ENCODE measurements around the gene SLC35F3.

SLC35F3 gene

DNA sequence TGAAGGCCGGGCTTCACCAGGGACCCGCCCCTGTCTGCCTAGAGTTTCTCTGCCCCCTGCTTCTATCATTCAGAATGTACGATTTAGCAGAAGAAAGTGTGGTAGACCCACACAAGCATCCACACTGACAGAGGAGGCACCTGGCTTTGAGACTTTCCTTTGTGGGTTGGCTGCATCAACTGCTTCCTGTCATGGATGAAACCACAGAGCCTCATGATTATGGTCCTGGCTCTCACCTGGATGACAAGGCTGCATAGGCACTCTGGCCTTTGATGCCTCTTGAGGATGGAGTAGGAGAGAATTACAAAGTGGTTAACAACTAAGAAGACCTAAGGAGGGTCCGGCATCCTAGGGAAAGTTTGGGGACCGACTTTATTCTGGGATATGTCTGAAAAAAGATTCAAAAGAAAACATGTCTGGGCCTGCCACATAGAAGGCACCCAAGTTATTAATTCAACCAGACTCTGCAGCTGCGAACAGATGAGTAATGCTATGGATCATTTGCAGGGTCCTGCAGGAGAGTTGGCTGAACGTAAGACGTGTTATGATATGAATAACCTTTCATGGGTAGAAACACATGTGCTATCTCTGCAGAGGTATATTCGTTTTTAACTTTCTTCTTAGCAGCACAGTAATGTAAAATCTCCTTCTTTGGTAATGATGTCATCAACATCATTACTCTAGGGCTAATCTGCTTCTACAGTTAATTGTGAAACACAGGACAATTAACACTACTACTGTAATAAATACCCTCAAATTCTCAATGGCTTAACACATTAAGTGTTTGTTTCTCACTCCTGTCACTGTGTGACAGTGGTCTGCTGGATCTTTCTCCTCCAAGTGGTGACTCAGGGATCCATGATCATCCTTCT lies 136.2 kb downstream of the SLC35F3 start:
- DNase-seq (ENCODE audit: low read depth) = no peak

DNA sequence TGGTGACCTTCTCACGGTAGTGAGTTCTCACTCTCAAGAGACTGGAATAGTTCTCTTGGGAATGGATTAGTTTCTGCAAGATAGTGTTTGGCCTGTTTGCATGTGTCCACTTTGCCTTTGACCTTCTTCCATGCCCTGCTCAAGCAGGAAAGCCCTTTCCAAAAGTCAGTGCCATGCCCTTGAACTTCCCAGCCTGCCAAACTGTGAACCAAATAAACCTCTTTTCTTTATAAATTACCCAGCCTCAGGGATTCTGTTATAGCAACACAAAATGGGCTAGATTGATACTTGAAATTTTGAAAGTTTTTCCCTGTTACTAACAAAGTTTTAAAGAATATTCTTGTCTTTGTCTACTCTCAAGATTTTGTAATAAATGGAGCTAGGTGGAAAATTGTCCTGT lies 139.6 kb downstream of the SLC35F3 start:
- no peak for DNase-seq (ENCODE audit: low read depth)

DNA sequence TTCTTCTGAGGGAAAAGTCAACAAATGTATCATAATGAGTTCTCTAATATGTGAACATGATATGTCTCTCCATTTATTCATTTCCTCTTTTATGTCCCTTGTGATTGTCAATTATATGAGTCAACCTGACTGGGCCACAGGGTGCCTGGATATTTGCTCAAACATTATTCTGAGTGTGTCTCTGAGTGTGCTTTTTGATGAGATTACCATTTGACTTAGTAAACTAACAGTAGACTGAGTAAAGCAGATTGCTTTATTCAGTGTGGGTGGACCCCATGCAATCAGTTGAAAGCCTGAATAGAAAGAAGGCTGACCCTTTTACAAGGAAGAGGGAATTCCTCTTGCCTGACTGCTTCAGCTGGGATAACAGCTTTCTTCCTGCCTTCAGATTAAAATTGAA lies 142.6 kb downstream of the SLC35F3 start:
- no peak for DNase-seq (ENCODE audit: low read depth)

DNA sequence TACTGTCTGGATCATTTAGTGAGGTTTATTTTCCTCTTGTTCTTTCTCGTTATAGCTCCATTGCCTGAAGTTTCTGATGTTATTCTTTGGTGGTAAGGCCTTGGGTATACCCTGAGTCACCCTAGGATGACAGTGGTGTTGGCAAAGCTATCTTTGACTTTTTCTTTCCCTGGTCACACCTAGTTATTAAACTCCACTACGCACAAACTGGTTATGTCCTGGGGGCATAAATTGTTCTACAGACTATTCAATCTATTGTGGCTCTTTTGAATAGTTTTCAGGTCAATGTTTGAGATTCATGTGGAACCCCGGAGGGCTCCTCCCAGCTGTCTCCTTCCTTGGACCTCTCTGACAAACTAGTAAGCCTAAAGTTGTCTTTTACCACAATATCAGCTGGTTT lies 157.7 kb downstream of the SLC35F3 start:
- DNase-seq (ENCODE audit: low read depth) = no peak

DNA sequence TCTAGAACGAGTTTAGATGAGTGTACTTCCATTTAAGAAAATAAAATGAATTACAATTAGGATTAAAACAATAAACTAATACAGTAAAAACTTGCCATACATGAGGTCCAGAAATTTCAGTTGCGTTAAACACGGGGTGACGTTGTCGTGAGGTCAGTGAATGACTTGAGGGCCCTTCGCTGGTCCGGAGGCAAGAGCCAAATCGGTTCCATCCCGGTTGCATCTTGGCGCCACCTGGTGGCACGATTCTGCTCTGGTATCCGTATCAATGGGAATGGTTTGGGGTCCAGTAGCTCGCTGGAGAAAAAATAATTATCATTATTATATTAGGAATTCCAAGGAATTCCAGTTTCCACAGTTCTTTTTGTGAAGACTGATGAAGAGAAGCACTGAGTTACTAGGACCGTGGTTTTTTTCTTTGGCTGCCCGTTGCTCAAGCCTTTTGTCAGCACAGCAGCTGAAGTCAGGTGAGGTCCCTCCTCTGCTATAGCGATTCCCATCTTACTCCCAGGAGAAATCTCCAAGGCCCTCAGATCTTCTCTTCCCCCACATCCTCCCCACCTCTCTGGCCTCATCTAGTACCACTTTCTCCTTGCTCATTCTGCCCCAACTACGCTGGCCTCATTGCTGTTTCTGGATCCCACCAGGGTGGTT lies 161.4 kb downstream of the SLC35F3 start:
- peak; percentile 49 for DNase-seq (ENCODE audit: low read depth)

DNA sequence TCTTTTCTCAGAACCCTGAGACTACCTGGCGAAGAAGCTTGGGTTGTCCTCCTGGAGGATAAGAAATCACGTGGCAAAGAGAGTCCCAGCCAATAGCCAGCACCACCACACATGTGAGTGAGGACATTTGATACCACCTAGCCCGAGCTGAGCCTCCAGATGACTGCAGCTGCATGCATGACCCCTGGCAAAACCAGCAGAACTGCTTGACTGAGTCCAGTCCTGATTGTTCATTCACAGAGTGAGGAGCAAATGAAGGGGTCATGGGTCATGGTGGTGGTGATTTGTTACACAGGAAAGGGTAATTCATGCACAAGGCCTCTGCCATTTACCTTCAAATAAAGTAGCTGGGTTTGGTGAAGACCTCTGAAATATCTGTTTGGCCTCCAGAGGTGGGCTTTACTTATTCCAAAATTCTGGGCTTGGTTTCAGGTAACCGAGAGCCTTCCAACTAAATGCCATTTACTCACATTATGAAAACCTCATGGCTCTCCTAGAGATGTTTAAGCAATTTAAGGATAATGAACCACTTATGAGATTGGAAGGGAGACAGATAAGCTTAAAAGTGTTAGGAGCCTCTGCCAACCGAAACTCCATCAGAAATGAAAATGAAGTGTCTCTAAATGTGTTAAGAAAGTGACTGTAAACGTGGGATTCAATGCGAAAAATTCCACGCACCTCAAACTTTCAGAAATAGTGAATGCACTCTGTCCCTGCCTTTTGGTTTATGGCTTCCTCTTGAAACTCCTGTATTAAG lies 163.3 kb downstream of the SLC35F3 start:
- no peak for DNase-seq (ENCODE audit: low read depth)

DNA sequence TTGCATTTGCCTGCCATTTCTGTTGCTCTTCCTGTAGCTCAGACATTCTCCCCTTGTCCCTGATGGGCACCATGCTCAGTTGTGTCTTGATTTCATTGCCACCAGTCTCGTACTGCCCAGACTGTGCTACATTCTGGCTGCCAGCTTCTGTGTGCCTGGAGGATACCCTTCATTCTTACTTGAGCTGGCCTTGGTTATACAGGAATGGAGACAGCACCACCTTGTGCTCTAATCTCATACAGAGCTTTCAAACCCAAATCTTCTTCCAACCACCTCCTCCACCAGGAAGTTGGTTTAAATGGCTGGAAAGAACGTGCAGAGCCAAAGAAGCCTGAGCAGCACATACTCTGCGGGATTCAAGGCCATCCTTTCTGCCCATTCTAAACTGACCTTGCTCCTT lies 165.3 kb downstream of the SLC35F3 start:
- no peak for DNase-seq (ENCODE audit: low read depth)

DNA sequence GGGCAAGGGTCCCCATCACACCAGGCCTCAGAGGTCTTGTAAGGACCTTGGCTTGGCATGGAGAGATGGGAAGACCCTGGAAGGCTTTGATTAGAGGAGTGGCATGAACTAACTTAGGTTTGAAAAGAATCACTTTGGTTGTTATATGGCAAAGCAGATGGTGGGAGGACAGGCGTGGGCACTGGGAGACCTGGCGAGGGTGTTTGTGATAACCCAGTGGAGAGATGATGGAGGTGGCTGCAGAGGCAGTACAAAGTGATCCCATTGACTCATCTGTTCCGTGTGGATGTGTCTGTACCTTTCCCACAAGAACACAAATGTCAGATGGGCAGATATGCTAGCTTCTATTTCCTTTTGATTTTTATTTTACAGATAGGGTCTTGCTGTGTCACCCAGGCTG lies 168.3 kb downstream of the SLC35F3 start:
- no peak for DNase-seq (ENCODE audit: low read depth)

DNA sequence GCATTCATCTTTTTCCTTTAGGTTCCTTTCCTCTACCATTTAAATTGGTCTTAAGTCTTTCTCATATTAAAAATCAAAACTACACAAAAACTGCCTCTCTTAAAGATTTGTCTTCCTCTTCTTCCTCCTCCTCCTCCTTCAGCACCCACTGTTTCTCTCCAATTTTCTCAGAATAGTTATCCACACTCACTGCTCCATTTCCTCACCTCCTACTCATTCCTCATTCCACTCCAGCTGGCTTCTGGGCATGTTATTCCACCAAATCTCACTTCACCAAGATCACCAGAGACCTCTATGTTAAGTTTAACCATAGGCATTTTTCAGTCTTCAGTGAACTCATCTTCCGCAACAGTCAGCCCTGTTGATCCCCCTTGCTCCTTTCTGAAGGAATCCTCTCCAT lies 173.7 kb downstream of the SLC35F3 start:
- DNase-seq (ENCODE audit: low read depth) = no peak

DNA sequence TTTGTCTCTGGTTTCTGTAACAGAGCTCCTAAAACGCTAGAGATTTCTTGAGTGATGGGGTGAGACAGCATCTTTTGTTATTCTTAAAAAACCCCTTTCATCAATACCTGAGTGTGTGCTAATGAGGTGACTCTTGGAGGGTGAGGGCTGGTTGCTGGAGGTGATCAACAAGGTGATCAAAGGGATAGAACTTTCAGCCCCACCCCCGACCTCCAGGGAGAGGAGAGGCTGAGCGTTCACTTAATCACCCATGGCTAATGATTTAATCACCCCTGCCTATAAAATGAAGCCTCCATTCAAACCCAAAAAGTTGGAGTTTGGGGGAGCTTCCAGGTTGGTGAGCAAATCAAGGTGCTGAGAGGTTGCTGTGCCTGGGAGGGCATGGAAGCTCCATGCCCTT lies 175.4 kb downstream of the SLC35F3 start:
- DNase-seq (ENCODE audit: low read depth) = no peak

DNA sequence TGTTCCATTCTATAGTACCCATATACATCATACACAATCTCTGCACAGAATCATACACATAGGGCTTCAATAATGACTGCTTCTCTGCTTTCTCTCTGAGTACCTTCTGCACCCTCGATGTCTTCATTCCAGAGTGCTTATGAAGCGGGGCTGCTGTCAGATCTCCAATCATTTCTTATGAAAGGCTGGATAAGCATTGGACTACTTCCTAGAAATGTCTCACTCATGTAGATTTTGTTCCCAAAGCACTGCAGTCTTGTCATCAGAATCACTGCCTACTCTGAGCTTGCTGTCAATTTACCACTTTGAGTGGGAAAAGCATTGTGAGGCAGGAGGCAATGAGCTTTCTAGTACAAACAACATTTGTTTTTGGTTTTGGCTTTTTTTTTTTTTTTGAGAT lies 179.0 kb downstream of the SLC35F3 start:
- no peak for DNase-seq (ENCODE audit: low read depth)

DNA sequence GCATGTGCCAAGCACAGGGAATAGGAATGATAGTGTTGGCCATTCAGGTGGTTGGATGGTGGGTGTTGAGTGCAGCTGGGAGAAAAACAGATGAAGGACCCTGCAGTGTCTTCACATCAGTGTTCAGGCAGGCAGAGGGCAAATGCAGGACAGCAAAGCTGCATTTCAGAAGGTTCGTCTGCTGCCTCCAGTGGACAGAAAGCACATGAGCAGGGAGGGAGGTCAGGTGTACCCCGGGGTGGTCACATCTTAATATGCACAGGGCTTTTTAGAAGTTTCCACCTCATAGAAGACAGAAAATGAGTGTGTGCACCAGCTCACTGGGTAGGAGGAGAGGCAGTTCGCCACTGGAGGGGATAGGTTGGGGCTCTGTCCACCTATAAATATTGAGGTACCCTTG lies 184.9 kb downstream of the SLC35F3 start:
- DNase-seq (ENCODE audit: low read depth) = no peak

DNA sequence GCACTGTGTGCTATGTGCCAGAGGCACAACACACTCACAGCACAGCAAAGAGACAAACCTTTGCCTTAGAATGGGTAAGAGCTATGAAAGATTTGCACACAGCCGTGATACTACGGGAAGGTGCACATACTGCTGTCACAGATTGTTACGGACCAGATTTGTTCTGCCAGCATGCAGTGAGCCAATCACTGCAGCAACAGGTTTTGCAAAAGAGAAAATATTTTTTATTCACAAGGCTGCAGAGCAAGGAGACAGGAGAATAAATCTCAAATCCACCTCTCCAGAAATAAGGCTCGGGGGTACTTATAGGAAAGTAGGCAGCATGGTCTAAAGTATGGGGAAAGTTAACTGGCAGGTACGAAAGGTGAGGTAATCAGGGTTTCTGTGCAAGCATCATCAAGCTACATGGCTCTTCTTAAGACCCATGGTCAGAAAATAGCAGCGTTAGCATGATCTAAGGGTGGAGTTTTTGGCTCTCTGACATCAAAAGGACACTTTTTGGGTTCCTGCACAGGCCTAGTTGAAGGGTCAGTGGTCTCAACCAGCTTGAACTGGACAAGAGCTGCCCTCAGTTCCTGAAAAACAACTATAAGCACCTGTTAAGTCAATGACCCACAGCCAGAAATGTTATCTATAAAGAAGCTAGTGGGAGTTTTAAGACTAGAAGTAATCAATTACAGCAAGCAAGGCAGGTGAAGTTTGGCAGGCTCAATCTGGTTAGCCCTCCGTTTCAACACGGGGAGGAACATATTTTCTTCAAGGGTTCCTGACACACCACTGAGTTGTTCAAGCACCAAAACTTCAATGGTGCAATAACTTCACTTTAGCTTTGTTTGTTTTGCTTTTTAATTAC lies 186.0 kb downstream of the SLC35F3 start:
- DNase-seq (ENCODE audit: low read depth) = no peak

DNA sequence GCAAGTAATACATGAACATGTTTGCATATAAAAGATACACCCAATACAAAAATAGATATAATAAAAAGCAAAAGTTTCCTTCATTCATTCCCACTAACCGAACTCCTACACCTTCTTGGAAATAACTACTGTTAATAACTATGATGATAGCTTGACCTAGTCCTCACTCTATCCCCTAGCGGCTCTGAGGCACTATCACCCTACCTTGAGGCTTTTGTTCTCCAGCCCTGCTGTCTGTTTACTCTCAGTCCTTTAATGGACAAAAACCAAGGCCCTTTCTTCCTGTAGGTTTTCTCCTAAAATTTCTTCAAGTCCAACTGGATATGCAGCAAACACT lies 186.6 kb downstream of the SLC35F3 start:
- DNase-seq (ENCODE audit: low read depth) = no peak

DNA sequence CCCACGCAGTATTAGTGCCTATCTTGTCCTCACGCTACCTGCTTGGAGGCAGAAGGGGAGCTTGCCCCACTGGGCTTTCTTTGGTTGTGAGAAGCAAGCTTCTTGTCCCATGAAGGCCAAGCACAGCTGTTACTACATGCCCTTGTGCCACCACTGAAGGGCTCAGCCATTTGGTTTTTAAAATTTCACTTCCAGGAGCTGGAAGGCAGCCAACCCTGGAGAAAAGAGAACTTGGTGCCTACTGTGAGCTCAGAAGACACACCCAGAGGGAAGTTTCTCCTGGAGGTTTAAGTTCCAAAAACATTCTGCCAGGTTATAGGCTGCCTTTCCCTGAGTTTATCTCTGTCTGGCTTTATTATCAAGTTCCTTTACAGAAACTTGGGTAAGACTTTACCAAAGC lies 187.4 kb downstream of the SLC35F3 start:
- DNase-seq (ENCODE audit: low read depth) = no peak

DNA sequence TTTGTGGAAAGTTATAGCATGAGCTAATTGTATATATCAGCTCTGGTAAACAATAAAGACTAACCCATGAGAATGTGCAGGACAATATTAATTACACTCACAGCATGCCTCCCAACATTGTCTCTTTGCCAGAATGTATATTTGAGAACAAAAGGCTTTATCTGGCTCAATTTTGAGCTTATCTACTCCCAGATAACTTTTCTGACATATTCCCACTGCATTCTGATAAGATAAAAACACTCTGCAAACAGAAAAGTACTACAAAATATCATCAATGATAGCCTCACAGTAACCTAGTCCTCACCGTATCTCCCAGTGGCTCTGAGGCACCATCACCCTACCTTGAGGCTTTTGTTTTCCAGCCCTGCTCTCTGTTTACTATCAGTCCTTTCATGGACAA lies 188.6 kb downstream of the SLC35F3 start:
- DNase-seq (ENCODE audit: low read depth) = no peak

DNA sequence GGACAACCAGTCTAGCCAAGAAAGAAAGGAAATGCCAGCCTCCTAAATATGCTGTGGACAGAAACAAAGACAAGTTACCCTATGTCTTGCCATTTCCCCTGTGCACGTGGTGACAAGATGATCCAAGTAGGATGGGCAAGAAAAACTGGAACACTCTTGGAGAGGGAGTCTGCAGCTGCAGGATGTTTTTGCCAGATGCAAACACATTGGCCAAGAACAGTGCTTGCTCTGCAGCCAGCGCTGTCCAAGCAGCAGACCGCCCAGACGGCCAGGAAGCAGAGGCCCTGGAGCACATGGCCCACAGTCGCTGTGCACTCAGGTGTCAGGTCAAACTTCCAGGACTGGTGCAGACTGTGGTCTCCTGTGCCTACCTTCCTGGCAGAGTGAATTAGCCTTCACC lies 189.3 kb downstream of the SLC35F3 start:
- no peak for DNase-seq (ENCODE audit: low read depth)

DNA sequence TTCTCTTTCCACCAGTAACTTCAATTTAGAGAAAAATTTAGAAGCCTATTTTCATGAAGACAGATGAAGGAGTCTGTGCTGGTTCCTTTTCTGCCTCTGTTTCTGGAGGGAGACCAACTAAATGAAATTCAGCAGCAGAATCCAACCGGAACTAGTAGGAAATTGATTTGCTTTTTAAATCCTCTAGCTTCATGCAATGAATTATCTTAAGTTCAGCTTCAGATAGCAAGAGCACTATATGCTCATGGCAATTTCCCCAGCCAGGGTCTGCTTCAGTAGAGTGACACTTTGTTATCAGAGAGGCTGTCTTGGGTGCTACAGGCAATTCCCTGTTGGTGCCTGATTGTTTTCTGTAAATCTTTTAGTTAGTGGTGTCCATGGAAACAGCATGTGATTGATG lies 189.7 kb downstream of the SLC35F3 start:
- no peak for DNase-seq (ENCODE audit: low read depth)

DNA sequence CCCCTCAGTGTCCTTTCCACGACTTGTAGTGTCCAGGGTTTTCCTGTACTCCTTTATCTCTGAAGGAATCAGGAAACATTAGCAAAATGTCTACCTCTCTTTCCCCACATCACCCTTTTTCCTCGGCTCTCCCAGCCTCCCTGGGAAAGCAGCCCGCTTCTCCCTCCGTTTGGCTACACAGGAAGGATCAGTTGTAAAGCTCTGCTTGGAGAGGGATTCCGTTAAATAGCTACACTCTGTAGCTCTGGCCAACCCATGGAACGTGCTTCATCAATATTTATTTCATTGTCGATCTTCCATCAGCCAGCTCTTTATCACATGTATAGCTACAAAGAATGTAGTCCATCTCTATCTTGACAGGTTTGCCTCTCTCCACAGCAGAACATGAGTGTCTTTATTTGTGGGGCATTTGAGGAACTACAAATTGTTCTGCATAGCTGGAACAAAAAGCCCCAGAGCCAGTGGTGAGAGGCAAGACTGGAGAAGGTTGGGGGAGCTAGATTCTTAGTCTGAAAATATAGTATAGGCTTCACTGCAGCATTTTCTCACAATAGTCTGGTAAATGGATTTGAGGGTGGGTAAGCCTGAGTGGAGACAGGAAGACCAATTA lies 191.8 kb downstream of the SLC35F3 start:
- no peak for DNase-seq (ENCODE audit: low read depth)

DNA sequence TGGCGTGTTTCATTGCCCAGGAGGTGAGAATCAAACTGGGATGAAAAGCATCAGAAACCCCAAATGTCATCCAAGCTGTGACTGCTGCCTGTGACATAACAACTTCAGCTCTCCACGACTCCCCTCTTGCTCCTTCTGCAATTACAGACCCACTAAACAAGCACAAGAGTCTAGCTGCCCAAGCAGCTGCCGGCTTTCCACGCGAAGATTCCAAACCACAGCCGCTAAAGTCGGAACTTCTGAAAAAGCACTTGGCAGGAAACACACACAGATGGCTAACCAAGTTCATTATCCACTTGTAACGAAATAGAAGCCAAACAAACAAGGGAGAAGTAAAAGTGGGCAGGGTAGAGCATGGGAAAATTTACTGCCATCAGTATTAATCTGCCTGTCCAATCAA lies 198.1 kb downstream of the SLC35F3 start:
- DNase-seq (ENCODE audit: low read depth) = no peak

DNA sequence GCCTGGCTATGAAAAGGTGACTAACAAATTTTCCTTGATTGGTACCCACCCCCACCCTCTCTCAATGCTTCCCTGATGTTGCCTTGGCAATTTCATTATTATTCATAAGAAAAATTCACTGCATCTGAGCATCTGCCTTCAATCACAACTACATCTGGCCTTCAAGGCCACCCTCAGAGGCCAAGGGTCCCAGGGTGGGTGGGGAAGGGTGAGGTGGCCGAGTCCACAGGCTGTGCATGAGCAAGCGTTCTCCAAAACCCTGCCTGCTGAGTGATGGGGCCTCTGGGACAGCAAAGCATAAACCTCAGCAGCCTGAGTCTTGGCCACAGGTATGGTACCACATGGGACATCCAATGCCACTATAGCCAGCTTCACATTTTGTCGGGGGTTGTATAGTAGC lies 198.7 kb downstream of the SLC35F3 start:
- no peak for DNase-seq (ENCODE audit: low read depth)

DNA sequence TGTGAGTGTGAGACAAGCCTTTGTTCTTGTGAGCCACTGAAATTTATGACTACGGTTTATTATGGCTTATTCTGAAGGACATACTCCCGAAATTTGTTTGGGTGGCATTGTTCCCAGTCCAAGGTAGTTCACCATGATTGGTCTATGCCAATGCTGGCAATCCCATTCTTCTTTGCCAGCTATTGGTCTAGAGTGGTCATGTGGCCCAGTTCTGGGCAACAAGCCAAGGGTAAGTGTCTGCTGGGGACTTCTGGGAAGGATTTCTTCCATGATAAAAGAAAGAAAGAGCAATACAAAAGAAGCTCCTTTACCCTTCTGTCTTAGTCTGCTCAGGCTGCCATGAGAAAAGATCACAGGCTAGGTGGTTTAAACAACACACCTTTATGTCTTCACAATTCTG lies 201.6 kb downstream of the SLC35F3 start:
- no peak for DNase-seq (ENCODE audit: low read depth)

All from T follicular helper cell (primary cell).